Activated CD8-positive, alpha-beta memory T cell treated with anti-CD3 and anti-CD28 coated beads for 1 hour (primary cell): ENCODE data around the gene MYL4.

Source experiments
- DNase-seq, 2 donors: peaks; one replicate each; pipeline ENCODE4 v3.0.0-alpha.2; 2020; ENCODE audit warnings: low read depth in 1 of 2; ENCODE audit errors: extremely low read depth in 1 of 2

MYL4 gene

GRCh38 chr17:47239619-47239966 lies 30.4 kb downstream of the MYL4 start:
- no peak for DNase-seq

GRCh38 chr17:47239967-47240651 lies 31.0 kb downstream of the MYL4 start:
- no peak for DNase-seq

- DNase-seq = no peak
These were observed 31.7 kb downstream of the MYL4 start for GRCh38 chr17:47240806-47241205.

- DNase-seq = no peak
These were observed 33.5 kb downstream of the MYL4 start for GRCh38 chr17:47242648-47243047.

- DNase-seq = no peak
These were observed 34.8 kb downstream of the MYL4 start for GRCh38 chr17:47243737-47244598.

- no peak for DNase-seq
These were observed 35.5 kb downstream of the MYL4 start for GRCh38 chr17:47244697-47245096.

GRCh38 chr17:47246120-47246519 lies 37.0 kb downstream of the MYL4 start:
- no peak for DNase-seq

- no peak for DNase-seq
These were observed 41.7 kb downstream of the MYL4 start for GRCh38 chr17:47250855-47251254.

- DNase-seq = no peak
These were observed 42.3 kb downstream of the MYL4 start for GRCh38 chr17:47251421-47251940.

GRCh38 chr17:47252209-47252608 lies 43.1 kb downstream of the MYL4 start:
- no peak for DNase-seq

GRCh38 chr17:47252766-47253512 lies 43.8 kb downstream of the MYL4 start:
- no peak for DNase-seq

GRCh38 chr17:47253541-47254402 lies 44.6 kb downstream of the MYL4 start, which contains the start of gene ITGB3:
TSS of gene ITGB3 (plus strand) at chr17:47253827. CDS start at chr17:47253862, 35 bp downstream.
- peak; percentile 19 to 49 for DNase-seq

- no peak for DNase-seq
These were observed 45.3 kb downstream of the MYL4 start for GRCh38 chr17:47254403-47254943.

GRCh38 chr17:47257651-47258339 lies 48.6 kb downstream of the MYL4 start:
- no peak for DNase-seq

GRCh38 chr17:47262586-47262985 lies 53.4 kb downstream of the MYL4 start:
- no peak for DNase-seq

- no peak for DNase-seq
These were observed 55.0 kb downstream of the MYL4 start for GRCh38 chr17:47264166-47264565.

GRCh38 chr17:47265983-47266541 lies 56.9 kb downstream of the MYL4 start:
- DNase-seq = no peak

GRCh38 chr17:47266782-47267181 lies 57.6 kb downstream of the MYL4 start:
- no peak for DNase-seq

- no peak for DNase-seq
These were observed 58.2 kb downstream of the MYL4 start for GRCh38 chr17:47267354-47267828.
